ENCODE data around the gene CTDSP2. TPM values are rescaled to one million over a fixed set of nuclear protein-coding genes. Genes with fewer than 3 reads are reported as not detected.
A peak's percentile ranks its signal among the peaks of the same experiment; 100 is the strongest.

Gene CTDSP2
- polyA plus RNA-seq, 1 of the 3 experiments (the other 2 are of a cell fraction): 119 TPM

DNA sequence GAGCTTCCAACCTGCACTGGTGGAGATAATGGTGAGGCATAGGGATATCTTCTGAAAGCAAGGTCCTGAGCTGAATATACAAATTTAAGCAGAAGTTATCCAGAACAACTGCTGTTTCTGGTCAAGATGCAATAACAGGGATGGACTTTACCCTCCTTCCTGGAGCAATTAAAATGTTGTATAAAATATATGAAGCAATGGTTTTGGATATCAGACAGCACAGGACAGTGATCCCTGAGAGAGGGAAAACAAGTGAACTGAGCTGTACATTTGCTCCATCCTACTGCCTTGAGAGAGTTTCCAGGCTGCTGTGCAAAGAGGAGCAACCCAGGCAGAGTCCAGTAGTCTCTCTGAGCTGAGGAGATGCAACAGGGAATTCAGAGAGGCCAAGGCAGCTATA lies 36.0 kb upstream of the CTDSP2 start:
- Histone ChIP-seq H3K9me2 (no peaks in the 10 kb centered on the region), H4K20me1 (ENCODE audit: insufficient read depth) (no peaks in the 10 kb centered on the region), H3K4me3 (ENCODE audit: low read depth in 2 of 2, low read length in 1 of 2) (no peak overlapping the region), H3K79me2 (ENCODE audit: insufficient read depth) (no peaks in the 10 kb centered on the region), H3K9ac (no peak overlapping the region), H3K27me3 (ENCODE audit: insufficient read depth) (no peaks in the 10 kb centered on the region), H3K36me3 (replicated peaks in 1 of 2; ENCODE audit: control insufficient read depth in 1 of 2, insufficient read depth in 2 of 2, low read length in 1 of 2) (no peaks in the 10 kb centered on the region), H3K9me3 (0 out of 2 replicates have a peak, but pooled peaks cover 4% of the 10 kb centered on the region), H3K27ac (ENCODE audit: low read depth in 2 of 2, low read length in 1 of 2) (no peak overlapping the region), H3K4me1 (ENCODE audit: control insufficient read depth in 1 of 2, insufficient read depth in 2 of 2, low read depth in 1 of 2, low read length in 1 of 2) (peaks cover 8 to 10% of the 10 kb centered on the region in 2 experiments), H3K4me2 (no peak overlapping the region), H2AFZ (ENCODE audit: low read depth) (no peak overlapping the region), H3F3A (replicated peaks; ENCODE audit: insufficient read depth) (peaks cover 13% of the 10 kb centered on the region)
- DNase-seq: no peak
- POLR2A ChIA-PET: no interaction called here
- CTCF ChIA-PET: interaction anchor here (1.0 to 1.9 kb wide), 6 partner anchors 14 to 54 kb away, joined by 3 to 7 read pairs (median 3); no protein-coding TSS in a partner anchor
- TF ChIP-seq RCOR1 (IDR thresholded peaks at IDR 0.05; ENCODE audit: low read length) (no peak), NRF1 (IDR thresholded peaks at IDR 0.05; ENCODE audit: low read depth, low read length) (no peak), PBX3 (IDR thresholded peaks at IDR 0.05) (no peak), TAF1 (IDR thresholded peaks at IDR 0.05; ENCODE audit: borderline replicate concordance, low read depth, low read length) (no peak), MEF2A (IDR thresholded peaks at IDR 0.05; ENCODE audit: borderline replicate concordance, low read depth) (no peak)
- TF ChIP-seq, protein P1, sequence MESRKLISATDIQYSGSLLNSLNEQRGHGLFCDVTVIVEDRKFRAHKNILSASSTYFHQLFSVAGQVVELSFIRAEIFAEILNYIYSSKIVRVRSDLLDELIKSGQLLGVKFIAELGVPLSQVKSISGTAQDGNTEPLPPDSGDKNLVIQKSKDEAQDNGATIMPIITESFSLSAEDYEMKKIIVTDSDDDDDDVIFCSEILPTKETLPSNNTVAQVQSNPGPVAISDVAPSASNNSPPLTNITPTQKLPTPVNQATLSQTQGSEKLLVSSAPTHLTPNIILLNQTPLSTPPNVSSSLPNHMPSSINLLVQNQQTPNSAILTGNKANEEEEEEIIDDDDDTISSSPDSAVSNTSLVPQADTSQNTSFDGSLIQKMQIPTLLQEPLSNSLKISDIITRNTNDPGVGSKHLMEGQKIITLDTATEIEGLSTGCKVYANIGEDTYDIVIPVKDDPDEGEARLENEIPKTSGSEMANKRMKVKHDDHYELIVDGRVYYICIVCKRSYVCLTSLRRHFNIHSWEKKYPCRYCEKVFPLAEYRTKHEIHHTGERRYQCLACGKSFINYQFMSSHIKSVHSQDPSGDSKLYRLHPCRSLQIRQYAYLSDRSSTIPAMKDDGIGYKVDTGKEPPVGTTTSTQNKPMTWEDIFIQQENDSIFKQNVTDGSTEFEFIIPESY (IDR thresholded peaks at IDR 0.05; ENCODE audit: borderline replicate concordance, low read depth): no peak

DNA sequence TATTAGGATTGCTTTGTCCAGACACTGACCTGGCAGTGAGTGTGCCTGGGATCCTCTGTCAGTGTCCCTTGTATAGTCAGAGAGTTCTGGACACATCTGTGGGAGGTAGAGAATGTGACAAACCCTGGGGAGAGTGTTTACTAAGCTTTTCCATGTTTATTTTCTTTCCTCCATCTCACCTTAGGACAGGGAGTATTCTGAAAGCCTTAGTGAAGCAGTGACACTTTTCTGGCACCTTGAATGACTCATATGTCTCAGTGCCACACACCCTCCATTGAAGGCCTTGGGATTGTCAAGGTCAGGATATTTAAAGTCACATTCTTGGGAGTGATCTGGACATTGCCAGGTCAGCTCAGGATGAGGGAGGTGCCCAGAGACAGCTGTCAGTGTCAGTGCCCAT lies 34.9 kb upstream of the CTDSP2 start:
- no peak for DNase-seq
- Histone ChIP-seq H4K20me1 (ENCODE audit: insufficient read depth) (no peaks in the 10 kb centered on the region), H3K4me2 (0 out of 2 replicates have a peak overlapping the region, but pooled peaks have one; percentile 38), H3K9me2 (no peaks in the 10 kb centered on the region), H3K27me3 (ENCODE audit: insufficient read depth) (no peaks in the 10 kb centered on the region), H3K9ac (no peak overlapping the region), H3K4me1 (ENCODE audit: control insufficient read depth in 1 of 2, insufficient read depth in 2 of 2, low read depth in 1 of 2, low read length in 1 of 2) (peaks cover 2 to 6% of the 10 kb centered on the region in 2 experiments; a peak in 2 of 4 replicates), H3K79me2 (ENCODE audit: insufficient read depth) (no peaks in the 10 kb centered on the region), H3F3A (replicated peaks; ENCODE audit: insufficient read depth) (peaks cover 10% of the 10 kb centered on the region), H3K36me3 (replicated peaks in 1 of 2; ENCODE audit: control insufficient read depth in 1 of 2, insufficient read depth in 2 of 2, low read length in 1 of 2) (no peaks in the 10 kb centered on the region), H2AFZ (ENCODE audit: low read depth) (no peak overlapping the region), H3K9me3 (0 out of 2 replicates have a peak, but pooled peaks cover 4% of the 10 kb centered on the region), H3K27ac (ENCODE audit: low read depth in 2 of 2, low read length in 1 of 2) (peak overlapping the region; percentile 64 to 66), H3K4me3 (ENCODE audit: low read depth in 2 of 2, low read length in 1 of 2) (no peak overlapping the region)
- TF ChIP-seq CHD2 (IDR thresholded peaks at IDR 0.05; ENCODE audit: low read length, partially characterized antibody) (no peak), TCF12 (IDR thresholded peaks at IDR 0.05) (no peak), REST (IDR thresholded peaks at IDR 0.05; ENCODE audit: low read depth, low read length) (no peak), SIN3A (IDR thresholded peaks at IDR 0.05; ENCODE audit: borderline replicate concordance, low read depth, low read length) (no peak), RXRA (IDR thresholded peaks at IDR 0.05; ENCODE audit: borderline replicate concordance, low read depth) (no peak), EP300 (IDR thresholded peaks at IDR 0.05; ENCODE audit: borderline replicate concordance in 1 of 2, low read depth in 1 of 2, low read length in 1 of 2) (no peak), IRF3 (IDR thresholded peaks at IDR 0.05; ENCODE audit: low read depth, low read length) (no peak), ELF1 (IDR thresholded peaks at IDR 0.05) (no peak), POLR2AphosphoS5 (IDR thresholded peaks at IDR 0.05; ENCODE audit: low read depth, low read length) (no peak), RFX5 (IDR thresholded peaks at IDR 0.05; ENCODE audit: low read length) (no peak), NFIC (IDR thresholded peaks at IDR 0.05; ENCODE audit: borderline replicate concordance) (no peak), JUND (IDR thresholded peaks at IDR 0.05) (no peak), GATA2 (CRISPR knock-in tag; IDR thresholded peaks at IDR 0.05) (no peak)
- TF ChIP-seq, protein P1 (IDR thresholded peaks at IDR 0.05; ENCODE audit: borderline replicate concordance, low read depth): no peak
- ChIA-PET CTCF (interaction anchor here (1.0 kb wide), 2 partner anchors 13 to 49 kb away, joined by 3 read pairs; no protein-coding TSS in a partner anchor), POLR2A (no interaction called here)
